ENCODE measurements around the gene STRA8.

Gene STRA8

GRCh38 chr7:135270577-135271254 lies 37.1 kb downstream of the STRA8 start:
- DNase-seq: no peak

- no peak for DNase-seq
Measured at GRCh38 chr7:135271255-135271615, 37.6 kb downstream of the STRA8 start.

- DNase-seq: no peak
Measured at GRCh38 chr7:135272303-135272702, 38.7 kb downstream of the STRA8 start.

- no peak for DNase-seq
Measured at GRCh38 chr7:135273581-135273980, 39.9 kb downstream of the STRA8 start.

- DNase-seq: peak; percentile 80 to 91 (median 88)
Measured at GRCh38 chr7:135274495-135275268, 41.0 kb downstream of the STRA8 start.

- no peak for DNase-seq
Measured at GRCh38 chr7:135275971-135276580, 42.4 kb downstream of the STRA8 start.

- no peak for DNase-seq
Measured at GRCh38 chr7:135277161-135277560, 43.5 kb downstream of the STRA8 start.

- DNase-seq: peak; percentile 87 to 91 (median 90)
Measured at GRCh38 chr7:135281363-135281949, 47.8 kb downstream of the STRA8 start.

- DNase-seq: no peak
Measured at GRCh38 chr7:135282561-135283254, 49.1 kb downstream of the STRA8 start.

- no peak for DNase-seq
Measured at GRCh38 chr7:135283959-135284638, 50.5 kb downstream of the STRA8 start.

- DNase-seq: no peak
Measured at GRCh38 chr7:135285547-135286233, 52.1 kb downstream of the STRA8 start.

GRCh38 chr7:135286876-135287275 lies 53.2 kb downstream of the STRA8 start:
- DNase-seq: no peak

GRCh38 chr7:135290594-135290993 lies 57.0 kb downstream of the STRA8 start:
- no peak for DNase-seq

GRCh38 chr7:135291809-135292253 lies 58.2 kb downstream of the STRA8 start:
- DNase-seq: no peak

- DNase-seq: no peak
Measured at GRCh38 chr7:135299235-135299634, 65.6 kb downstream of the STRA8 start.

- no peak for DNase-seq
Measured at GRCh38 chr7:135300913-135301765, 67.5 kb downstream of the STRA8 start.

Data from suppressor macrophage (primary cell).